Measurements from ENCODE around the gene C19orf81.

Gene C19orf81

GRCh38 chr19:50660088-50660366, 10.8 kb downstream of the C19orf81 start:
- H3K27ac Mint-ChIP-seq = no peak overlapping the region
- no peak overlapping the region for H3K4me3 Mint-ChIP-seq
- H3K9me3 Mint-ChIP-seq = peaks cover 13% of the 10 kb centered on the region
- peaks cover 9% of the 10 kb centered on the region for H3K4me1 Mint-ChIP-seq (ENCODE audit: low read depth)
- peaks cover 35% of the 10 kb centered on the region for H3K27me3 Mint-ChIP-seq (ENCODE audit: low read depth)
- H3K36me3 Mint-ChIP-seq (ENCODE audit: low read depth) = no peaks in the 10 kb centered on the region

- no peak overlapping the region for H3K4me3 Mint-ChIP-seq
- H3K27me3 Mint-ChIP-seq (ENCODE audit: low read depth) = peaks cover 37% of the 10 kb centered on the region
- H3K4me1 Mint-ChIP-seq (ENCODE audit: low read depth) = peaks cover 9% of the 10 kb centered on the region
- no peaks in the 10 kb centered on the region for H3K36me3 Mint-ChIP-seq (ENCODE audit: low read depth)
- peaks cover 11% of the 10 kb centered on the region for H3K9me3 Mint-ChIP-seq
- no peak overlapping the region for H3K27ac Mint-ChIP-seq
These were observed 11.8 kb downstream of the C19orf81 start for GRCh38 chr19:50661023-50661422.

GRCh38 chr19:50661766-50662650, 12.8 kb downstream of the C19orf81 start:
- H3K36me3 Mint-ChIP-seq (ENCODE audit: low read depth) = no peaks in the 10 kb centered on the region
- H3K4me3 Mint-ChIP-seq = no peak overlapping the region
- no peak overlapping the region for H3K27ac Mint-ChIP-seq
- peaks cover 9% of the 10 kb centered on the region for H3K4me1 Mint-ChIP-seq (ENCODE audit: low read depth)
- H3K9me3 Mint-ChIP-seq = peaks cover 7% of the 10 kb centered on the region
- peaks cover 37% of the 10 kb centered on the region for H3K27me3 Mint-ChIP-seq (ENCODE audit: low read depth)

- Mint-ChIP-seq H3K4me3 (no peak overlapping the region), H3K27ac (no peak overlapping the region)
These were observed 13.6 kb downstream of the C19orf81 start for GRCh38 chr19:50662651-50663481.

GRCh38 chr19:50663482-50663790, 14.2 kb downstream of the C19orf81 start:
- no peaks in the 10 kb centered on the region for H3K36me3 Mint-ChIP-seq (ENCODE audit: low read depth)
- H3K27ac Mint-ChIP-seq = no peak overlapping the region
- H3K27me3 Mint-ChIP-seq (ENCODE audit: low read depth) = peaks cover 29% of the 10 kb centered on the region
- H3K4me1 Mint-ChIP-seq (ENCODE audit: low read depth) = peaks cover 2% of the 10 kb centered on the region
- H3K9me3 Mint-ChIP-seq = no peaks in the 10 kb centered on the region
- no peak overlapping the region for H3K4me3 Mint-ChIP-seq

More at GRCh38 chr19:50662651-50663481, 13.6 kb downstream of the C19orf81 start:
- no peaks in the 10 kb centered on the region for H3K9me3 Mint-ChIP-seq
- no peaks in the 10 kb centered on the region for H3K36me3 Mint-ChIP-seq (ENCODE audit: low read depth)
- peaks cover 6% of the 10 kb centered on the region for H3K4me1 Mint-ChIP-seq (ENCODE audit: low read depth)
- peaks cover 33% of the 10 kb centered on the region for H3K27me3 Mint-ChIP-seq (ENCODE audit: low read depth)

- no peaks in the 10 kb centered on the region for H3K9me3 Mint-ChIP-seq
- no peaks in the 10 kb centered on the region for H3K36me3 Mint-ChIP-seq (ENCODE audit: low read depth)
- H3K4me1 Mint-ChIP-seq (ENCODE audit: low read depth) = no peaks in the 10 kb centered on the region
- H3K27me3 Mint-ChIP-seq (ENCODE audit: low read depth) = peaks cover 28% of the 10 kb centered on the region
- no peak overlapping the region for H3K27ac Mint-ChIP-seq
- H3K4me3 Mint-ChIP-seq = no peak overlapping the region
These were observed 15.0 kb downstream of the C19orf81 start for GRCh38 chr19:50664204-50664603.

GRCh38 chr19:50666346-50667176, 17.3 kb downstream of the C19orf81 start:
- Mint-ChIP-seq H3K27ac (no peak overlapping the region), H3K9me3 (no peaks in the 10 kb centered on the region), H3K4me1 (ENCODE audit: low read depth) (no peaks in the 10 kb centered on the region), H3K36me3 (ENCODE audit: low read depth) (no peaks in the 10 kb centered on the region), H3K27me3 (ENCODE audit: low read depth) (peaks cover 38% of the 10 kb centered on the region), H3K4me3 (no peak overlapping the region)

- Mint-ChIP-seq H3K4me3 (no peak overlapping the region), H3K27me3 (ENCODE audit: low read depth) (peaks cover 44% of the 10 kb centered on the region), H3K36me3 (ENCODE audit: low read depth) (no peaks in the 10 kb centered on the region), H3K4me1 (ENCODE audit: low read depth) (no peaks in the 10 kb centered on the region), H3K9me3 (no peaks in the 10 kb centered on the region), H3K27ac (no peak overlapping the region)
These were observed 18.0 kb downstream of the C19orf81 start for GRCh38 chr19:50667177-50667758.

- Mint-ChIP-seq H3K27me3 (ENCODE audit: low read depth) (peaks cover 46% of the 10 kb centered on the region), H3K9me3 (no peaks in the 10 kb centered on the region), H3K27ac (no peak overlapping the region), H3K4me1 (ENCODE audit: low read depth) (no peaks in the 10 kb centered on the region), H3K4me3 (no peak overlapping the region), H3K36me3 (ENCODE audit: low read depth) (no peaks in the 10 kb centered on the region)
These were observed 18.6 kb downstream of the C19orf81 start for GRCh38 chr19:50667759-50668231.

GRCh38 chr19:50668416-50668815, 19.2 kb downstream of the C19orf81 start:
- no peaks in the 10 kb centered on the region for H3K4me1 Mint-ChIP-seq (ENCODE audit: low read depth)
- no peaks in the 10 kb centered on the region for H3K9me3 Mint-ChIP-seq
- H3K4me3 Mint-ChIP-seq = no peak overlapping the region
- H3K36me3 Mint-ChIP-seq (ENCODE audit: low read depth) = no peaks in the 10 kb centered on the region
- peaks cover 52% of the 10 kb centered on the region for H3K27me3 Mint-ChIP-seq (ENCODE audit: low read depth)
- H3K27ac Mint-ChIP-seq = no peak overlapping the region

- Mint-ChIP-seq H3K36me3 (ENCODE audit: low read depth) (no peaks in the 10 kb centered on the region), H3K27ac (no peak overlapping the region), H3K9me3 (no peaks in the 10 kb centered on the region), H3K4me1 (ENCODE audit: low read depth) (no peaks in the 10 kb centered on the region), H3K4me3 (no peak overlapping the region), H3K27me3 (ENCODE audit: low read depth) (peaks cover 52% of the 10 kb centered on the region)
These were observed 19.6 kb downstream of the C19orf81 start for GRCh38 chr19:50668879-50669278.

- Mint-ChIP-seq H3K27ac (no peak overlapping the region), H3K4me1 (ENCODE audit: low read depth) (no peaks in the 10 kb centered on the region), H3K27me3 (ENCODE audit: low read depth) (peaks cover 48% of the 10 kb centered on the region), H3K4me3 (no peak overlapping the region), H3K9me3 (no peaks in the 10 kb centered on the region), H3K36me3 (ENCODE audit: low read depth) (no peaks in the 10 kb centered on the region)
These were observed 20.3 kb downstream of the C19orf81 start for GRCh38 chr19:50669302-50670101.

GRCh38 chr19:50670102-50670380, 20.8 kb downstream of the C19orf81 start:
- no peak overlapping the region for H3K27ac Mint-ChIP-seq
- H3K27me3 Mint-ChIP-seq (ENCODE audit: low read depth) = peaks cover 46% of the 10 kb centered on the region

GRCh38 chr19:50673118-50673517, 23.9 kb downstream of the C19orf81 start:
- Mint-ChIP-seq H3K9me3 (no peaks in the 10 kb centered on the region), H3K36me3 (ENCODE audit: low read depth) (no peaks in the 10 kb centered on the region), H3K27me3 (ENCODE audit: low read depth) (peaks cover 43% of the 10 kb centered on the region), H3K4me3 (no peak overlapping the region), H3K4me1 (ENCODE audit: low read depth) (no peaks in the 10 kb centered on the region), H3K27ac (no peak overlapping the region)

More at GRCh38 chr19:50670102-50670380, 20.8 kb downstream of the C19orf81 start:
- H3K36me3 Mint-ChIP-seq (ENCODE audit: low read depth) = no peaks in the 10 kb centered on the region
- no peak overlapping the region for H3K4me3 Mint-ChIP-seq
- no peaks in the 10 kb centered on the region for H3K4me1 Mint-ChIP-seq (ENCODE audit: low read depth)
- no peaks in the 10 kb centered on the region for H3K9me3 Mint-ChIP-seq
